K562 (cell line): ENCODE data around the gene HPCA. TPM values are rescaled to one million over a fixed set of nuclear protein-coding genes. Genes with fewer than 3 reads are reported as not detected.

Experiments used
- ADNP ChIP-seq: fragments of 200-800 bp; sonication (Bioruptor generic); IDR thresholded peaks from 2 replicates; pipeline ENCODE4 v1.6.1; 2016; ENCODE audit warnings: missing genetic modification characterization, missing compliant biosample characterization
- ASH1L ChIP-seq: fragments of 450-650 bp; IDR thresholded peaks from 2 replicates; pipeline ENCODE4 v1.6.1; 2018; ENCODE audit warnings: borderline replicate concordance, mild to moderate bottlenecking, low read depth; ENCODE audit not compliant: partially characterized antibody
- CREBBP ChIP-seq: IDR thresholded peaks from one replicate; pipeline ENCODE4 v1.6.1; 2012; ENCODE audit warnings: low read depth, mild to moderate bottlenecking, control low read depth, inconsistent platforms, low read length
- FOSL1 ChIP-seq: fragments of 200-800 bp; sonication (Bioruptor generic); conservative IDR thresholded peaks from 2 replicates; pipeline ENCODE4 v1.6.1; 2016; ENCODE audit warnings: missing genetic modification characterization, missing compliant biosample characterization
- FUS ChIP-seq: fragments of 200-400 bp; formaldehyde crosslinking; optimal IDR thresholded peaks from 2 replicates; pipeline ENCODE3; 2017; ENCODE audit warnings: low read depth, low read length
- GATAD2A ChIP-seq: fragments of 450-650 bp; IDR thresholded peaks from 2 replicates; pipeline ENCODE4 v1.6.1; 2017
- NFXL1 ChIP-seq: fragments of 450-650 bp; formaldehyde crosslinking; IDR thresholded peaks from 2 replicates; pipeline ENCODE4 v1.4.0; 2021; ENCODE audit warnings: mild to moderate bottlenecking
- PHB2 ChIP-seq: fragments of 450-650 bp; IDR thresholded peaks from 2 replicates; pipeline ENCODE4 v1.6.1; 2017; ENCODE audit warnings: low read depth
- POLR2G ChIP-seq: fragments of 200-400 bp; formaldehyde crosslinking; IDR thresholded peaks from 2 replicates; pipeline ENCODE4 v1.6.1; 2017; ENCODE audit warnings: low read depth, mild to moderate bottlenecking, antibody characterized with exemption, low read length, moderate library complexity
- SMAD4 ChIP-seq: fragments of 250-450 bp; sonication (Bioruptor Pico); conservative IDR thresholded peaks from 2 replicates; pipeline ENCODE4 v1.8.0; 2021; ENCODE audit warnings: inconsistent platforms, mild to moderate bottlenecking, moderate library complexity
- WHSC1 ChIP-seq: IDR thresholded peaks from one replicate; pipeline ENCODE4 v1.6.1; 2012; ENCODE audit warnings: low read length, control low read depth, inconsistent platforms
- polyA plus RNA-seq, 8 experiments: library from polyadenylated mRNA; depleted of rRNA in 4 of 8; stranded (reverse) in 5 of 8; unstranded in 3 of 8; fragments of >200 nt; fragmentation: Nextera tagmentation in 2 of 8; fragmentation: Illumina TruSeq in 1 of 8; extraction: Ambion mirVana in 2 of 8; extraction: Trizol in 1 of 8; gene quantifications; 2 replicates each; pipeline versions ENCODE4 v1.2.1 to v1.2.3, GENCODE V29; 2011 to 2014; ENCODE audit warnings: inconsistent platforms in 1 of 8, missing spikeins in 1 of 8
- total RNA-seq, 7 experiments: library from RNA; depleted of rRNA in 6 of 7; stranded (reverse); fragments of >200 nt in 6 of 7; fragmentation: Illumina TruSeq in 2 of 7; extraction: Trizol in 2 of 7; gene quantifications; 2 replicates each; pipeline versions ENCODE4 v1.2.1 to v1.2.3, GENCODE V29; 2011 to 2021; ENCODE audit warnings: low replicate concordance in 1 of 7
- TF ChIP-seq, protein P1 (sequence below), 2 experiments: fragments of 450-650 bp; IDR thresholded peaks; 2 replicates each; pipeline ENCODE4 v1.6.1; 2016
- TF ChIP-seq, protein P2 (sequence below): sonication (generic); formaldehyde crosslinking; IDR thresholded peaks from 2 replicates; pipeline ENCODE4 v1.8.0; 2022; ENCODE audit warnings: mild to moderate bottlenecking, missing genetic modification reagents
- TF ChIP-seq, protein P3 (sequence below): fragments of 250-450 bp; sonication (Bioruptor Pico); IDR thresholded peaks from 2 replicates; pipeline ENCODE4 v1.5.0; 2021
- TF ChIP-seq, protein P4 (sequence below): sonication (generic); formaldehyde crosslinking; IDR thresholded peaks from 2 replicates; pipeline ENCODE4 v1.4.0; 2020; ENCODE audit warnings: mild to moderate bottlenecking, missing genetic modification reagents
- TF ChIP-seq, protein P5 (sequence below): sonication (generic); formaldehyde crosslinking; IDR thresholded peaks from 2 replicates; pipeline ENCODE4 v1.8.0; 2023; ENCODE audit warnings: missing genetic modification reagents, mild to moderate bottlenecking, borderline replicate concordance

The HPCA gene
- total and polyA plus RNA-seq, 9 of the 15 experiments (the other 6 are each of a cell fraction or from before 2014, with no cell fraction given), result not detected

DNA sequence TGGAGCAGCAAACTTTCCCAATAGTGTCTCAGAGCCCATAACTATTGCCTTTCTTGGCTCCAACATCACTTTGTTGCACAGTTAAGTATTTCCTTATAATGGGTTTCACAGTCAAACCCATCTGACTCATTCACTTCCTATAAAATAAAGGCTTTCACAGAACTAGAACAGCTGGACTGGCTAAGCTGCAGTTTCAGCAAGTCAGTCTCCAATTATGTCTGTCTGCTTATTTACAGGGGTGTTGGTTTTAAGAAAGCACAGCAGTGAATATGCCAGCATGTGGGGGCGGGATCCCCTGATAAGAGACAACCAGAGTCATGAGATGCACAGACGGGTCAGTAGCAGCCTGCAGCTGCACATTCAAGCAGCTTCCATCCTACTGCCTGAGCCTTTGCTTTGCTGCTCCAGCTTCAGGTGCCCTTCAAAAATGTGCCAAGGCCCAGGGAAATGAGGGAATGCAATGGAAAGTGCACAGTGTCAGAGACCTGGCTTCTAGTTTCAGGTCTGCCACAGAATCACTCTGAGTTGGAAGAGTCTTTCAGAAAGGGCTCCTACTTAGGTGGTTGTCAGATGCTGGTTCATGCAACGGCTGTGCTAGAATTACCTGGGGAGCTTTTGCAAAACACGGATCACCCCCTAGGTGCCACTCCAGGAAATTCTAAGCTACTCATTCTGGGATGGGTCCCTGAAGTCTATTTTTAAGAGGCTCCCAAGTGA is 53.5 kb downstream of the HPCA start (continued):
- TF ChIP-seq WHSC1 (no peak), ASH1L (no peak), NFXL1 (0 out of 2 replicates have a peak, but pooled peaks have one; percentile 35), POLR2G (no peak), SMAD4 (CRISPR knock-in tag) (peak; percentile 89), GATAD2A (no peak), PHB2 (no peak), FOSL1 (tag) (peak; percentile 53), FUS (no peak), CREBBP (no peak), ADNP (no peak)
- TF ChIP-seq, protein P1, sequence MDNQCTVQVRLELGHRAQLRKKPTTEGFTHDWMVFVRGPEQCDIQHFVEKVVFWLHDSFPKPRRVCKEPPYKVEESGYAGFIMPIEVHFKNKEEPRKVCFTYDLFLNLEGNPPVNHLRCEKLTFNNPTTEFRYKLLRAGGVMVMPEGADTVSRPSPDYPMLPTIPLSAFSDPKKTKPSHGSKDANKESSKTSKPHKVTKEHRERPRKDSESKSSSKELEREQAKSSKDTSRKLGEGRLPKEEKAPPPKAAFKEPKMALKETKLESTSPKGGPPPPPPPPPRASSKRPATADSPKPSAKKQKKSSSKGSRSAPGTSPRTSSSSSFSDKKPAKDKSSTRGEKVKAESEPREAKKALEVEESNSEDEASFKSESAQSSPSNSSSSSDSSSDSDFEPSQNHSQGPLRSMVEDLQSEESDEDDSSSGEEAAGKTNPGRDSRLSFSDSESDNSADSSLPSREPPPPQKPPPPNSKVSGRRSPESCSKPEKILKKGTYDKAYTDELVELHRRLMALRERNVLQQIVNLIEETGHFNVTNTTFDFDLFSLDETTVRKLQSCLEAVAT (IDR thresholded peaks at IDR 0.05), result no peak
- TF ChIP-seq, protein P2, sequence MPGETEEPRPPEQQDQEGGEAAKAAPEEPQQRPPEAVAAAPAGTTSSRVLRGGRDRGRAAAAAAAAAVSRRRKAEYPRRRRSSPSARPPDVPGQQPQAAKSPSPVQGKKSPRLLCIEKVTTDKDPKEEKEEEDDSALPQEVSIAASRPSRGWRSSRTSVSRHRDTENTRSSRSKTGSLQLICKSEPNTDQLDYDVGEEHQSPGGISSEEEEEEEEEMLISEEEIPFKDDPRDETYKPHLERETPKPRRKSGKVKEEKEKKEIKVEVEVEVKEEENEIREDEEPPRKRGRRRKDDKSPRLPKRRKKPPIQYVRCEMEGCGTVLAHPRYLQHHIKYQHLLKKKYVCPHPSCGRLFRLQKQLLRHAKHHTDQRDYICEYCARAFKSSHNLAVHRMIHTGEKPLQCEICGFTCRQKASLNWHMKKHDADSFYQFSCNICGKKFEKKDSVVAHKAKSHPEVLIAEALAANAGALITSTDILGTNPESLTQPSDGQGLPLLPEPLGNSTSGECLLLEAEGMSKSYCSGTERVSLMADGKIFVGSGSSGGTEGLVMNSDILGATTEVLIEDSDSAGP (CRISPR knock-in tag), result no peak
- TF ChIP-seq, protein P3, sequence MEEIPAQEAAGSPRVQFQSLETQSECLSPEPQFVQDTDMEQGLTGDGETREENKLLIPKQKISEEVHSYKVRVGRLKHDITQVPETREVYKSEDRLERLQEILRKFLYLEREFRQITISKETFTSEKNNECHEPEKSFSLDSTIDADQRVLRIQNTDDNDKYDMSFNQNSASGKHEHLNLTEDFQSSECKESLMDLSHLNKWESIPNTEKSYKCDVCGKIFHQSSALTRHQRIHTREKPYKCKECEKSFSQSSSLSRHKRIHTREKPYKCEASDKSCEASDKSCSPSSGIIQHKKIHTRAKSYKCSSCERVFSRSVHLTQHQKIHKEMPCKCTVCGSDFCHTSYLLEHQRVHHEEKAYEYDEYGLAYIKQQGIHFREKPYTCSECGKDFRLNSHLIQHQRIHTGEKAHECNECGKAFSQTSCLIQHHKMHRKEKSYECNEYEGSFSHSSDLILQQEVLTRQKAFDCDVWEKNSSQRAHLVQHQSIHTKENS, result no peak
- TF ChIP-seq, protein P4, sequence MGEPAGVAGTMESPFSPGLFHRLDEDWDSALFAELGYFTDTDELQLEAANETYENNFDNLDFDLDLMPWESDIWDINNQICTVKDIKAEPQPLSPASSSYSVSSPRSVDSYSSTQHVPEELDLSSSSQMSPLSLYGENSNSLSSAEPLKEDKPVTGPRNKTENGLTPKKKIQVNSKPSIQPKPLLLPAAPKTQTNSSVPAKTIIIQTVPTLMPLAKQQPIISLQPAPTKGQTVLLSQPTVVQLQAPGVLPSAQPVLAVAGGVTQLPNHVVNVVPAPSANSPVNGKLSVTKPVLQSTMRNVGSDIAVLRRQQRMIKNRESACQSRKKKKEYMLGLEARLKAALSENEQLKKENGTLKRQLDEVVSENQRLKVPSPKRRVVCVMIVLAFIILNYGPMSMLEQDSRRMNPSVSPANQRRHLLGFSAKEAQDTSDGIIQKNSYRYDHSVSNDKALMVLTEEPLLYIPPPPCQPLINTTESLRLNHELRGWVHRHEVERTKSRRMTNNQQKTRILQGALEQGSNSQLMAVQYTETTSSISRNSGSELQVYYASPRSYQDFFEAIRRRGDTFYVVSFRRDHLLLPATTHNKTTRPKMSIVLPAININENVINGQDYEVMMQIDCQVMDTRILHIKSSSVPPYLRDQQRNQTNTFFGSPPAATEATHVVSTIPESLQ (CRISPR knock-in tag), result no peak
- TF ChIP-seq, protein P5, sequence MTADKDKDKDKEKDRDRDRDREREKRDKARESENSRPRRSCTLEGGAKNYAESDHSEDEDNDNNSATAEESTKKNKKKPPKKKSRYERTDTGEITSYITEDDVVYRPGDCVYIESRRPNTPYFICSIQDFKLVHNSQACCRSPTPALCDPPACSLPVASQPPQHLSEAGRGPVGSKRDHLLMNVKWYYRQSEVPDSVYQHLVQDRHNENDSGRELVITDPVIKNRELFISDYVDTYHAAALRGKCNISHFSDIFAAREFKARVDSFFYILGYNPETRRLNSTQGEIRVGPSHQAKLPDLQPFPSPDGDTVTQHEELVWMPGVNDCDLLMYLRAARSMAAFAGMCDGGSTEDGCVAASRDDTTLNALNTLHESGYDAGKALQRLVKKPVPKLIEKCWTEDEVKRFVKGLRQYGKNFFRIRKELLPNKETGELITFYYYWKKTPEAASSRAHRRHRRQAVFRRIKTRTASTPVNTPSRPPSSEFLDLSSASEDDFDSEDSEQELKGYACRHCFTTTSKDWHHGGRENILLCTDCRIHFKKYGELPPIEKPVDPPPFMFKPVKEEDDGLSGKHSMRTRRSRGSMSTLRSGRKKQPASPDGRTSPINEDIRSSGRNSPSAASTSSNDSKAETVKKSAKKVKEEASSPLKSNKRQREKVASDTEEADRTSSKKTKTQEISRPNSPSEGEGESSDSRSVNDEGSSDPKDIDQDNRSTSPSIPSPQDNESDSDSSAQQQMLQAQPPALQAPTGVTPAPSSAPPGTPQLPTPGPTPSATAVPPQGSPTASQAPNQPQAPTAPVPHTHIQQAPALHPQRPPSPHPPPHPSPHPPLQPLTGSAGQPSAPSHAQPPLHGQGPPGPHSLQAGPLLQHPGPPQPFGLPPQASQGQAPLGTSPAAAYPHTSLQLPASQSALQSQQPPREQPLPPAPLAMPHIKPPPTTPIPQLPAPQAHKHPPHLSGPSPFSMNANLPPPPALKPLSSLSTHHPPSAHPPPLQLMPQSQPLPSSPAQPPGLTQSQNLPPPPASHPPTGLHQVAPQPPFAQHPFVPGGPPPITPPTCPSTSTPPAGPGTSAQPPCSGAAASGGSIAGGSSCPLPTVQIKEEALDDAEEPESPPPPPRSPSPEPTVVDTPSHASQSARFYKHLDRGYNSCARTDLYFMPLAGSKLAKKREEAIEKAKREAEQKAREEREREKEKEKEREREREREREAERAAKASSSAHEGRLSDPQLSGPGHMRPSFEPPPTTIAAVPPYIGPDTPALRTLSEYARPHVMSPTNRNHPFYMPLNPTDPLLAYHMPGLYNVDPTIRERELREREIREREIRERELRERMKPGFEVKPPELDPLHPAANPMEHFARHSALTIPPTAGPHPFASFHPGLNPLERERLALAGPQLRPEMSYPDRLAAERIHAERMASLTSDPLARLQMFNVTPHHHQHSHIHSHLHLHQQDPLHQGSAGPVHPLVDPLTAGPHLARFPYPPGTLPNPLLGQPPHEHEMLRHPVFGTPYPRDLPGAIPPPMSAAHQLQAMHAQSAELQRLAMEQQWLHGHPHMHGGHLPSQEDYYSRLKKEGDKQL (CRISPR knock-in tag), result no peak
